Chondrocyte (in vitro differentiated cells): ENCODE measurements around the gene DAB2IP. TPM values are rescaled to one million over a fixed set of nuclear protein-coding genes. Genes with fewer than 3 reads are reported as not detected.
A peak's percentile ranks its signal among the peaks of the same experiment; 100 is the strongest.

Experiments
- DNase-seq: peaks from one replicate; pipeline ENCODE4 v3.0.0; 2021; ENCODE audit warnings: mixed read lengths, low spot score
- H3K27ac Mint-ChIP-seq: one replicate; pipeline ENCODE4 v1.8.0; 2021; ENCODE audit warnings: mild to moderate bottlenecking, moderate library complexity, mixed read lengths; ENCODE audit not compliant: unreplicated experiment
- H3K27me3 Mint-ChIP-seq: 2 replicates; pipeline ENCODE4 v1.8.0; 2021; ENCODE audit warnings: low read depth, mixed read lengths
- H3K36me3 Mint-ChIP-seq: 2 replicates; pipeline ENCODE4 v1.8.0; 2021; ENCODE audit warnings: low read depth, mixed read lengths
- H3K4me1 Mint-ChIP-seq: 2 replicates; pipeline ENCODE4 v1.8.0; 2021; ENCODE audit warnings: low read depth, mild to moderate bottlenecking, mixed read lengths
- H3K4me3 Mint-ChIP-seq: one replicate; pipeline ENCODE4 v1.8.0; 2021; ENCODE audit warnings: mild to moderate bottlenecking, moderate library complexity, mixed read lengths; ENCODE audit not compliant: unreplicated experiment
- H3K9me3 Mint-ChIP-seq: 2 replicates; pipeline ENCODE4 v1.8.0; 2021; ENCODE audit warnings: low read depth, mixed read lengths
- CTCF ChIP-seq: fragments of 200-600 bp; sonication (generic); IDR thresholded peaks from 2 replicates; pipeline ENCODE4 v1.5.0; 2021; ENCODE audit warnings: antibody characterized with exemption, mild to moderate bottlenecking, moderate library complexity
- total RNA-seq: library from RNA; stranded (reverse); gene quantifications from 3 replicates; pipeline ENCODE4 v1.2.1, GENCODE V29; 2021

DAB2IP gene
- total RNA-seq, 1 donor from 2014 or later = 58.5 TPM

GRCh38 chr9:121645853-121646807 is 5.3 kb upstream of the DAB2IP start:
- Mint-ChIP-seq H3K27ac (no peak overlapping the region), H3K4me1 (peaks cover 19% of the 10 kb centered on the region)
- no peak for TF ChIP-seq CTCF

GRCh38 chr9:121646992-121647391 is 4.4 kb upstream of the DAB2IP start:
- H3K27me3 Mint-ChIP-seq = no peaks in the 10 kb centered on the region
- H3K4me1 Mint-ChIP-seq = peaks cover 20% of the 10 kb centered on the region
- H3K36me3 Mint-ChIP-seq = no peaks in the 10 kb centered on the region
- no peaks in the 10 kb centered on the region for H3K9me3 Mint-ChIP-seq
- no peak overlapping the region for H3K27ac Mint-ChIP-seq
- no peak for TF ChIP-seq CTCF
- no peak overlapping the region for H3K4me3 Mint-ChIP-seq
- no peak for DNase-seq

More at GRCh38 chr9:121645853-121646807, 5.3 kb upstream of the DAB2IP start:
- Mint-ChIP-seq H3K27me3 (no peaks in the 10 kb centered on the region), H3K9me3 (no peaks in the 10 kb centered on the region), H3K4me3 (no peak overlapping the region), H3K36me3 (no peaks in the 10 kb centered on the region)
- peak; percentile 65 for DNase-seq

GRCh38 chr9:121648172-121648571 is 3.3 kb upstream of the DAB2IP start:
- no peak for TF ChIP-seq CTCF
- peak; percentile 53 for DNase-seq
- peaks cover 28% of the 10 kb centered on the region for H3K4me1 Mint-ChIP-seq
- no peak overlapping the region for H3K4me3 Mint-ChIP-seq
- H3K9me3 Mint-ChIP-seq = no peaks in the 10 kb centered on the region
- no peaks in the 10 kb centered on the region for H3K36me3 Mint-ChIP-seq
- H3K27me3 Mint-ChIP-seq = no peaks in the 10 kb centered on the region
- H3K27ac Mint-ChIP-seq = no peak overlapping the region

- no peak for TF ChIP-seq CTCF
- peaks cover 28% of the 10 kb centered on the region for H3K4me1 Mint-ChIP-seq
- no peak for DNase-seq
- H3K4me3 Mint-ChIP-seq = no peak overlapping the region
- H3K36me3 Mint-ChIP-seq = no peaks in the 10 kb centered on the region
- H3K9me3 Mint-ChIP-seq = no peaks in the 10 kb centered on the region
- no peaks in the 10 kb centered on the region for H3K27me3 Mint-ChIP-seq
- H3K27ac Mint-ChIP-seq = no peak overlapping the region
Measured at GRCh38 chr9:121648799-121649198, 2.6 kb upstream of the DAB2IP start.

GRCh38 chr9:121649476-121650216 is 1.8 kb upstream of the DAB2IP start:
- no peak for TF ChIP-seq CTCF
- Mint-ChIP-seq H3K27ac (peak overlapping the region; percentile 41), H3K4me1 (peaks cover 28% of the 10 kb centered on the region), H3K36me3 (no peaks in the 10 kb centered on the region), H3K4me3 (peak overlapping the region; percentile 1), H3K27me3 (no peaks in the 10 kb centered on the region), H3K9me3 (no peaks in the 10 kb centered on the region)
- DNase-seq = peak; percentile 59
